Endothelial cell of umbilical vein (primary cell): Measurements from ENCODE around the gene HSD3B7.

Experiments
- FOS ChIP-seq: IDR thresholded peaks from 2 replicates; pipeline ENCODE4 v1.6.1; 2011; ENCODE audit warnings: mild to moderate bottlenecking, low read length, moderate library complexity, borderline replicate concordance; ENCODE audit not compliant: insufficient read depth
- JUN ChIP-seq: IDR thresholded peaks from 2 replicates; pipeline ENCODE4 v1.6.1; 2011; ENCODE audit warnings: borderline replicate concordance, low read depth; ENCODE audit not compliant: insufficient read length, insufficient read depth
- POLR2A ChIP-seq: IDR thresholded peaks from 2 replicates; pipeline ENCODE4 v1.6.1; 2012; ENCODE audit warnings: low read depth, mild to moderate bottlenecking, control low read depth, low read length
- TF ChIP-seq, protein P1 (sequence below), 2 donors: IDR thresholded peaks; 1 replicate in 1 of 2; 2 replicates in 1 of 2; pipeline ENCODE4 v1.5.1; 2011; ENCODE audit warnings: low read length in 2 of 2, mild to moderate bottlenecking in 2 of 2, moderate library complexity in 2 of 2, control low read depth in 1 of 2, inconsistent platforms in 1 of 2, low read depth in 1 of 2; ENCODE audit not compliant: insufficient read depth in 1 of 2; ENCODE audit errors: extremely low read depth in 1 of 2

GRCh38 chr16:30992931-30993816 is 8.2 kb downstream of the HSD3B7 start:
- TF ChIP-seq, protein P1, sequence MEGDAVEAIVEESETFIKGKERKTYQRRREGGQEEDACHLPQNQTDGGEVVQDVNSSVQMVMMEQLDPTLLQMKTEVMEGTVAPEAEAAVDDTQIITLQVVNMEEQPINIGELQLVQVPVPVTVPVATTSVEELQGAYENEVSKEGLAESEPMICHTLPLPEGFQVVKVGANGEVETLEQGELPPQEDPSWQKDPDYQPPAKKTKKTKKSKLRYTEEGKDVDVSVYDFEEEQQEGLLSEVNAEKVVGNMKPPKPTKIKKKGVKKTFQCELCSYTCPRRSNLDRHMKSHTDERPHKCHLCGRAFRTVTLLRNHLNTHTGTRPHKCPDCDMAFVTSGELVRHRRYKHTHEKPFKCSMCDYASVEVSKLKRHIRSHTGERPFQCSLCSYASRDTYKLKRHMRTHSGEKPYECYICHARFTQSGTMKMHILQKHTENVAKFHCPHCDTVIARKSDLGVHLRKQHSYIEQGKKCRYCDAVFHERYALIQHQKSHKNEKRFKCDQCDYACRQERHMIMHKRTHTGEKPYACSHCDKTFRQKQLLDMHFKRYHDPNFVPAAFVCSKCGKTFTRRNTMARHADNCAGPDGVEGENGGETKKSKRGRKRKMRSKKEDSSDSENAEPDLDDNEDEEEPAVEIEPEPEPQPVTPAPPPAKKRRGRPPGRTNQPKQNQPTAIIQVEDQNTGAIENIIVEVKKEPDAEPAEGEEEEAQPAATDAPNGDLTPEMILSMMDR (IDR thresholded peaks at IDR 0.05; ENCODE audit: extremely low read depth in 1 of 2, insufficient read depth in 1 of 2, low read depth in 1 of 2, low read length in 2 of 2): no peak
- no peak for TF ChIP-seq JUN
- TF ChIP-seq POLR2A: no peak
- no peak for TF ChIP-seq FOS
